ENCODE data around the gene LIFR. TPM values are rescaled to one million over a fixed set of nuclear protein-coding genes. Genes with fewer than 3 reads are reported as not detected.

Gene LIFR
- total and polyA plus RNA-seq, 2 of the 4 experiments (the other 2 are of a cell fraction) = 1.9 to 10.4 TPM

- peak overlapping the region; percentile 91 for H2AFZ ChIP-seq (replicated peaks; ENCODE audit: low read length, poor library complexity)
- dilution Hi-C loops (cut with HindIII; ENCODE audit: low sequenced_read_pairs, unreplicated experiment) (no loop called here), in situ Hi-C loops (cut with MboI; ENCODE audit: low sequenced_read_pairs) (no loop called here), intact Hi-C loops (cut with micrococcal nuclease) (loop anchor here (5.0 kb wide), 1 partner anchor 86 kb away; no protein-coding TSS in a partner anchor)
- no peak overlapping the region for H3K9ac ChIP-seq (ENCODE audit: low read depth, low read length)
- peak overlapping the region; percentile 79; the same call in 1 of the 3 replicates for H2BK15ac ChIP-seq (ENCODE audit: low read depth, low read length)
- H4K5ac ChIP-seq (ENCODE audit: low read depth, low read length) = peak overlapping the region; percentile 79; the same call in 1 of the 2 replicates
- H3K27me3 ChIP-seq (ENCODE audit: control insufficient read depth, insufficient read depth, low read length) = no peaks in the 10 kb centered on the region
- peak overlapping the region; percentile 69 for H4K91ac ChIP-seq (ENCODE audit: insufficient read depth, low read depth, low read length)
- no peak overlapping the region for H3K4me3 ChIP-seq (ENCODE audit: insufficient read depth, low read depth, low read length)
- H3K4ac ChIP-seq (ENCODE audit: low read depth, low read length) = peak overlapping the region; percentile 90
- ChIA-PET POLR2A (ENCODE audit: unreplicated experiment) (no interaction called here), CTCF (interaction anchor here (0.7 to 2.6 kb wide), 2 partner anchors 24 to 46 kb away, joined by 3 to 16 read pairs; no protein-coding TSS in a partner anchor)
- peak overlapping the region; percentile 89 for H2BK120ac ChIP-seq (ENCODE audit: low read depth, low read length)
- H3K9me1 ChIP-seq (ENCODE audit: insufficient read depth, low read length) = peaks cover 42% of the 10 kb centered on the region
- peaks cover 5% of the 10 kb centered on the region for H4K20me1 ChIP-seq (ENCODE audit: insufficient read depth, low read length)
- no peaks in the 10 kb centered on the region for H3K9me3 ChIP-seq (ENCODE audit: control insufficient read depth, insufficient read depth, low read length)
- H4K8ac ChIP-seq (ENCODE audit: low read depth in 2 of 2, low read length in 2 of 2) = peak overlapping the region; percentile 34 to 87
- H3K23ac ChIP-seq (ENCODE audit: low read depth, low read length) = no peak overlapping the region
- no peak overlapping the region for H3K56ac ChIP-seq (ENCODE audit: extremely low read depth, insufficient read depth, low read length)
- H3K14ac ChIP-seq (replicated peaks; ENCODE audit: low read depth, low read length) = peak overlapping the region; percentile 81
- peaks cover 0 to 8% of the 10 kb centered on the region in 2 experiments; a peak in 1 of 4 replicates for H3K79me1 ChIP-seq (ENCODE audit: low read depth in 1 of 2, low read length in 2 of 2)
- ATAC-seq (ENCODE audit: low read depth) (no peak), DNase-seq (no peak)
- BruUV-seq (replicated peaks) = no TSS peak
- peak overlapping the region; percentile 68; the same call in 1 of the 2 replicates for H3K18ac ChIP-seq (ENCODE audit: low read depth, low read length)
- peak overlapping the region; percentile 85 for H2AK5ac ChIP-seq (ENCODE audit: low read depth, low read length)
- H3K36me3 ChIP-seq (ENCODE audit: control insufficient read depth, insufficient read depth, low read length) = no peaks in the 10 kb centered on the region
- peak overlapping the region; percentile 65; the same call in 1 of the 2 replicates for H2BK20ac ChIP-seq (ENCODE audit: low read depth, low read length)
- H2AK9ac ChIP-seq (replicated peaks; ENCODE audit: low read depth, low read length, poor library complexity) = peak overlapping the region; percentile 77
- 94% methylated on average over 7 of the region's 24 CpGs; no CpG with 5 or more reads in 1 of the 2 experiments for WGBS, 2 experiments (ENCODE audit: extremely low coverage in 2 of 2, insufficient read length in 1 of 2)
- H3K27ac ChIP-seq (ENCODE audit: insufficient read depth, low read length) = peak overlapping the region; percentile 10; the same call in 1 of the 2 replicates
- peaks cover 49% of the 10 kb centered on the region for H3K4me1 ChIP-seq (ENCODE audit: control insufficient read depth, insufficient read depth, low read length)
- H2BK5ac ChIP-seq (ENCODE audit: low read depth, low read length, poor library complexity, severe bottlenecking) = no peak overlapping the region
- H3K4me2 ChIP-seq (ENCODE audit: low read depth, low read length) = no peak overlapping the region
- TF ChIP-seq FOS (IDR thresholded peaks at IDR 0.05; ENCODE audit: low read depth, low read length) (no peak), RAD21 (IDR thresholded peaks at IDR 0.05; ENCODE audit: low read length) (no peak), MAFK (IDR thresholded peaks at IDR 0.05; ENCODE audit: low read depth, low read length) (no peak), RFX5 (IDR thresholded peaks at IDR 0.05; ENCODE audit: low read depth, low read length) (no peak), CHD1 (IDR thresholded peaks at IDR 0.05; ENCODE audit: low read depth, low read length) (no peak), ELK1 (IDR thresholded peaks at IDR 0.05; ENCODE audit: borderline replicate concordance, low read depth, low read length) (no peak), USF2 (IDR thresholded peaks at IDR 0.05; ENCODE audit: low read depth, low read length) (no peak), SMC3 (IDR thresholded peaks at IDR 0.05; ENCODE audit: low read depth, low read length) (no peak), BHLHE40 (IDR thresholded peaks at IDR 0.05; ENCODE audit: low read depth, low read length) (no peak), RCOR1 (IDR thresholded peaks at IDR 0.05; ENCODE audit: insufficient replicate concordance, low read length) (no peak), CEBPB (IDR thresholded peaks at IDR 0.05; ENCODE audit: low read depth, low read length) (no peak), CTCF (conservative IDR thresholded peaks at IDR 0.05; ENCODE audit: low read depth, low read length) (no peak), MXI1 (IDR thresholded peaks at IDR 0.05; ENCODE audit: borderline replicate concordance, low read depth, low read length) (no peak), MAZ (IDR thresholded peaks at IDR 0.05; ENCODE audit: borderline replicate concordance, low read depth, low read length) (no peak)
Observed at GRCh38 chr5:38466424-38467189, 89.8 kb downstream of the LIFR start.
